H1 (cell line): ENCODE measurements around the gene ILDR2.

Source experiments
- BACH1 ChIP-seq: IDR thresholded peaks from 2 replicates; pipeline ENCODE4 v1.6.1; 2012; ENCODE audit warnings: low read length, improper control_type of control experiment
- CBX5 ChIP-seq: fragments of 300-800, 300-1000 bp; sonication (generic); IDR thresholded peaks from 2 replicates; pipeline ENCODE4 v1.7.1; 2016; ENCODE audit warnings: antibody characterized with exemption, low read length, low read depth
- CTCF ChIP-seq, 3 experiments: IDR thresholded peaks; 1 replicate in 2 of 3; 2 replicates in 1 of 3; pipeline versions ENCODE4 v1.5.1 to v1.6.1; 2011; ENCODE audit warnings: low read length in 3 of 3, mild to moderate bottlenecking in 3 of 3, inconsistent platforms in 2 of 3, low read depth in 1 of 3, moderate library complexity in 1 of 3; ENCODE audit not compliant: insufficient read depth in 1 of 3; ENCODE audit errors: control extremely low read depth in 1 of 3
- EP300 ChIP-seq, 2 experiments: IDR thresholded peaks; 1 replicate in 1 of 2; 2 replicates in 1 of 2; pipeline ENCODE4 v1.6.1; 2011 to 2012; ENCODE audit warnings: low read depth in 2 of 2, low read length in 2 of 2, mild to moderate bottlenecking in 2 of 2, borderline replicate concordance in 1 of 2, inconsistent platforms in 1 of 2, moderate library complexity in 1 of 2
- EZH2 ChIP-seq: fragments of 200-600 bp; sonication (generic); IDR thresholded peaks from 2 replicates; pipeline ENCODE4 v1.7.1; 2012; ENCODE audit warnings: low read depth, mild to moderate bottlenecking, moderate library complexity, low read length, inconsistent platforms; ENCODE audit not compliant: severe bottlenecking
- JUND ChIP-seq: IDR thresholded peaks from 2 replicates; pipeline ENCODE4 v1.6.1; 2011; ENCODE audit warnings: mild to moderate bottlenecking, improper control_type of control experiment, low read length
- POLR2A ChIP-seq, 2 experiments: IDR thresholded peaks; 1 replicate in 1 of 2; 2 replicates in 1 of 2; pipeline ENCODE4 v1.6.1; 2011; ENCODE audit warnings: low read depth in 2 of 2, low read length in 2 of 2, mild to moderate bottlenecking in 2 of 2; ENCODE audit errors: control extremely low read depth in 1 of 2
- SIN3A ChIP-seq, 2 experiments: IDR thresholded peaks in 1 of 2; conservative IDR thresholded peaks in 1 of 2; 2 replicates each; pipeline ENCODE4 v1.6.1; 2011 to 2012; ENCODE audit warnings: low read length in 2 of 2, improper control_type of control experiment in 1 of 2, low read depth in 1 of 2, mild to moderate bottlenecking in 1 of 2
- TAF1 ChIP-seq: IDR thresholded peaks from 2 replicates; pipeline ENCODE4 v1.6.1; 2011; ENCODE audit warnings: mild to moderate bottlenecking, low read depth, low read length

GRCh38 chr1:166972826-166973225 is 2.5 kb downstream of the ILDR2 start:
- TF ChIP-seq TAF1 (no peak), EP300 (IDR thresholded peaks at IDR 0.05; ENCODE audit: borderline replicate concordance in 1 of 2, low read depth in 2 of 2, low read length in 2 of 2) (no peak), JUND (no peak), SIN3A (conservative IDR thresholded peaks at IDR 0.05 in 1 of 2, IDR thresholded peaks at IDR 0.05 in 1 of 2; ENCODE audit: low read depth in 1 of 2, low read length in 2 of 2) (no peak), CBX5 (no peak), CTCF (IDR thresholded peaks at IDR 0.05; ENCODE audit: control extremely low read depth in 1 of 3, insufficient read depth in 1 of 3, low read depth in 1 of 3, low read length in 3 of 3) (no peak), BACH1 (no peak), EZH2 (no peak), POLR2A (IDR thresholded peaks at IDR 0.05; ENCODE audit: control extremely low read depth in 1 of 2, low read depth in 2 of 2, low read length in 2 of 2) (no peak)
